ENCODE measurements around the gene SETD6.

Gene SETD6

DNA sequence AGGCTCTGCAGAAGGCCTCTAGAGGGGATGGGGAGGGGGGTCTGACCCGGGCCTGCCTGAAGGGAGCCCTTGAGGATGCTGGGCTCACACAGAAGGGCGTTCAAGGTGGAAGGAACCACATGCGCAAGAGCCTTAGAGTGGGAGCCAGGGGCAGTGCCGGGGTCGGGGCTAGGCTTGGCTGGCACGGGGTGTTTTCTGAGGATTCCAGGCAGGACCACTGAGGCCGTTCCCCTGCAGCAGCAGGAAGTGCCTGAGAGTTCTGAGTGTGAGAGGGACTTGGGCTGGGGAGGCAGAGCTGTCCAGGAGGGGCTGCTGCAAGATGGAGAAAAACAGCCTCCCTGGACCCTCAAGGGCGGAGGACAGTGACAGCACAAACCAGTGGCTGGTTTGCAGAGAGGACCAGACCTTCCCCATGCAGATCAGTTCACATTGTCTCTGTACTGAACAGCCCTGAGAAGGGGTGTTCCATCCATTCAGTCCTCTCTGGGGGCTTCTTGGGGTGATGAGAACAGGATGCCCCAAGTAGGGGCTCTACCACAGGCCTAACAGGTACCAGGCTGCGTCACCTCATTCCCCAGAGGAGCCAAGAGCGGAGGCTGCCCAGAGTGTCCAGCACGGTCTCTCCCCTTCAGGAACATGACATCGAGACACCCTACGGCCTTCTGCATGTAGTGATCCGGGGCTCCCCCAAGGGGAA lies 12.0 kb upstream of the SETD6 start:
- no peaks in the 10 kb centered on the region for H3K9me3 ChIP-seq (ENCODE audit: control insufficient read depth, low read depth, low read length)
- no peak overlapping the region for H3K4me3 ChIP-seq (ENCODE audit: low read length)
- no peak overlapping the region for H3K27ac ChIP-seq (ENCODE audit: low read length)
- H3K27me3 ChIP-seq (ENCODE audit: control insufficient read depth, insufficient read depth, low read length): peaks cover 23% of the 10 kb centered on the region
- H3K9ac ChIP-seq (ENCODE audit: low read length): no peak overlapping the region
- no peaks in the 10 kb centered on the region for H3K36me3 ChIP-seq (ENCODE audit: control insufficient read depth, low read depth, low read length)
- H3K4me1 ChIP-seq (ENCODE audit: control insufficient read depth, low read depth, low read length): peaks cover 3% of the 10 kb centered on the region

- Histone ChIP-seq H3K9me3 (ENCODE audit: control insufficient read depth, low read depth, low read length) (no peaks in the 10 kb centered on the region), H3K9ac (ENCODE audit: low read length) (no peak overlapping the region), H3K4me1 (ENCODE audit: control insufficient read depth, low read depth, low read length) (peaks cover 3% of the 10 kb centered on the region), H3K36me3 (ENCODE audit: control insufficient read depth, low read depth, low read length) (no peaks in the 10 kb centered on the region), H3K4me3 (ENCODE audit: low read length) (no peak overlapping the region), H3K27ac (ENCODE audit: low read length) (no peak overlapping the region), H3K27me3 (ENCODE audit: control insufficient read depth, insufficient read depth, low read length) (peaks cover 19% of the 10 kb centered on the region)
Observed at GRCh38 chr16:58503863-58504688, 11.2 kb upstream of the SETD6 start.

DNA sequence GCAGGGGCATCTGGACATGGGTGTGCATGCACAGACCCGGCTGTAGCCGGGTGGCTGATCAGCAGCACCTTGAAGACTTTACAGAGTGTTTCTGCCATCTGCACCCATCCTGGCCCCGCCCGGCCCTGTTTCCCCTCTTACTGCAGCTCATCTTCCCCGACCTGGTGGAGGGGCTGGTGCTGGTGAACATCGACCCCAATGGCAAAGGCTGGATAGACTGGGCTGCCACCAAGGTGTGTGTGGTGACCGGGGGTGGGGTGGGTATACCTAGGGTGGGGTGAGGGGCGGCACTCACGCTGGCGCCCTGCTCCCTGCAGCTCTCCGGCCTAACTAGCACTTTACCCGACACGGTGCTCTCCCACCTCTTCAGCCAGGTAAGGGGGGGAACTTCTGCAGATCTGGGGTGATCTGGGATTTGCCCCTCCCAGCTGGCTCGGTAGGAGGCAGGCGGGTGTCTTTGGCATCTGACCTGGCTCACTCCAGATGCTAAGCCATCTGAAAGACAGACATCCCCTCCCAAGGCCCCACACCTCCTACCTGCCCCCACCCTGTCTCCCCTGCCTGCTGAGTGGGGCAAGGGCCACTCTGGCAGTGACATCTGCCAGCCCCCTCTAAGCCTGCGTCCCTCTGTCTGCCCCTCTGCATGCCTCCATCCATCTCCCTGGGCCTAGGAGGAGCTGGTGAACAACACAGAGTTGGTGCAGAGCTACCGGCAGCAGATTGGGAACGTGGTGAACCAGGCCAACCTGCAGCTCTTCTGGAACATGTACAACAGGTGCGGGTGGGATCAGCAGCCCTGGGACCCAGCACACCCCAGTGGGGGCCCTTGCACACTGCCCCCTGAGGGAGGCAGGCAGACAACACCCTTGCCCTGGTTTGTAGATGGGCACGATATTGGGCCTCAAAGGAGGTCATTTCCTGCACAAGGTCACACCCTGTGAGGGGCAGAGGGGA lies 8.8 kb upstream of the SETD6 start:
- H3K9ac ChIP-seq (ENCODE audit: low read length): no peak overlapping the region
- no peaks in the 10 kb centered on the region for H3K4me1 ChIP-seq (ENCODE audit: control insufficient read depth, low read depth, low read length)
- H3K36me3 ChIP-seq (ENCODE audit: control insufficient read depth, low read depth, low read length): no peaks in the 10 kb centered on the region
- H3K9me3 ChIP-seq (ENCODE audit: control insufficient read depth, low read depth, low read length): no peaks in the 10 kb centered on the region
- H3K27me3 ChIP-seq (ENCODE audit: control insufficient read depth, insufficient read depth, low read length): peaks cover 16% of the 10 kb centered on the region
- no peak overlapping the region for H3K27ac ChIP-seq (ENCODE audit: low read length)
- no peak overlapping the region for H3K4me3 ChIP-seq (ENCODE audit: low read length)

GRCh38 chr16:58507195-58507962 lies 7.9 kb upstream of the SETD6 start:
- Histone ChIP-seq H3K4me1 (ENCODE audit: control insufficient read depth, low read depth, low read length) (no peaks in the 10 kb centered on the region), H3K9ac (ENCODE audit: low read length) (no peak overlapping the region), H3K4me3 (ENCODE audit: low read length) (no peak overlapping the region), H3K27me3 (ENCODE audit: control insufficient read depth, insufficient read depth, low read length) (peaks cover 12% of the 10 kb centered on the region), H3K27ac (ENCODE audit: low read length) (no peak overlapping the region), H3K9me3 (ENCODE audit: control insufficient read depth, low read depth, low read length) (no peaks in the 10 kb centered on the region), H3K36me3 (ENCODE audit: control insufficient read depth, low read depth, low read length) (no peaks in the 10 kb centered on the region)

DNA sequence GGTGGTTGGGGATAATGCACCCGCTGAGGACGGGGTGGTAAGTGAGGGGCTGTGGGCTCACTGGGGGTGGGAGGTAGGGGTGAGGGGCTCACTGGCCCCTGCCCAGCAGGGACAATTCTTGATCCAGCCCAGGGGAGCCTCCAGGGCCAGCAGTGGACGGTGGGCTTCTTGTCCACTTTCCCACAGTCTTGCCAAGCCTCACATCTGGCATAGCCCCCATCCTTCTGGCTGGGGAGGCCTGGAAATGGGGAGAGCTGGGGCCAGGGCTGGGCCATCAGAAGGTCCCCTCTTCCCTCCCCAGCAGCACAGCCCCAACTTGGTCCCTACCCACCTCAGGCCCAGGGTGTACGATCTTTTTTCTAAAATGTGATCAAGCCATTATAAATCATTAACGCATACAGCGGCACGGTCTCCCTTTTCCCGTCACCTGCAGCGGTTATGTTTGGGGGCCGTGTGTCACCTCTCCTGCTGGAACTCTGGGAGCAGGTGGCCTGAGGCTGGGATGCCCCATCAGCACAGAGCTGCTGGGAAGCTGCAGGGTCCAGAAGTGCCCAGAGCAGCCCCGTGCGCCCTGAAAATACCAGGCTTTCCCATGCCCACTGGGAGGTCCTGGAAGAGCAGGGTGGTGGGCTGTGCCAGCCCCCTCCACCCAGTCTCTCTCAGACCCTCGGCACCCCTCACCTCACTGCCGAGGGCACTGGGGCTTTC lies 7.2 kb upstream of the SETD6 start:
- Histone ChIP-seq H3K4me1 (ENCODE audit: control insufficient read depth, low read depth, low read length) (no peaks in the 10 kb centered on the region), H3K9ac (ENCODE audit: low read length) (no peak overlapping the region), H3K4me3 (ENCODE audit: low read length) (no peak overlapping the region), H3K27ac (ENCODE audit: low read length) (no peak overlapping the region), H3K36me3 (ENCODE audit: control insufficient read depth, low read depth, low read length) (no peaks in the 10 kb centered on the region), H3K27me3 (ENCODE audit: control insufficient read depth, insufficient read depth, low read length) (peaks cover 4% of the 10 kb centered on the region), H3K9me3 (ENCODE audit: control insufficient read depth, low read depth, low read length) (no peaks in the 10 kb centered on the region)

DNA sequence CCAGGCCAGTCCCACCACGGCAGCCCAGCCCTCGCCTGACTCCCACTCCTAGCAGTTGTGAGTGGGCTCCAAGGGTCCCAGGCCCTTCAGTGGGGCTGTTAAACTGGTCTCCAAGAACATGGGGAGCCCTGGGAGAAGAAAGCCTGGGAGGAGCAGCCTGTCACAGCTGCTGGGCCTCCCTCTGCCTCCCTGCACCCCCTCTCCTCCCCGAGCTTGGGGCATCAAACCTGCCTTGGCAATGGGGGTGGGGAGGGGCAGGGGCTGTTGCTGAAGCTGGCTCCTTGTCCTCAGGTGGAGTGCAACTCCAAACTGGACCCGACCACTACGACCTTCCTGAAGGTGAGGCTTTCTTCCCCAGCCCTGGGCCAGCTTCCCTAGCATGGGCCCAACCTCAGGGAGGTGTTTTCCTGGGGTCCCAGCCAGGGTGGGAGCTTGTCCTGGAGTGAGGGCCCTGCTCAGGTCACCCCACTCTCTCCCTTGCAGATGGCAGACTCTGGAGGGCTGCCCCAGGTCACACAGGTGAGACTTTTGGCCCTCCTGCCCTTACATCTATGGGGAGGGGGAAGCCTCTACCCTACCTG lies 6.6 kb upstream of the SETD6 start:
- Histone ChIP-seq H3K4me1 (ENCODE audit: control insufficient read depth, low read depth, low read length) (no peaks in the 10 kb centered on the region), H3K36me3 (ENCODE audit: control insufficient read depth, low read depth, low read length) (no peaks in the 10 kb centered on the region), H3K27ac (ENCODE audit: low read length) (no peak overlapping the region), H3K27me3 (ENCODE audit: control insufficient read depth, insufficient read depth, low read length) (no peaks in the 10 kb centered on the region), H3K9ac (ENCODE audit: low read length) (no peak overlapping the region), H3K9me3 (ENCODE audit: control insufficient read depth, low read depth, low read length) (no peaks in the 10 kb centered on the region), H3K4me3 (ENCODE audit: low read length) (no peak overlapping the region)

DNA sequence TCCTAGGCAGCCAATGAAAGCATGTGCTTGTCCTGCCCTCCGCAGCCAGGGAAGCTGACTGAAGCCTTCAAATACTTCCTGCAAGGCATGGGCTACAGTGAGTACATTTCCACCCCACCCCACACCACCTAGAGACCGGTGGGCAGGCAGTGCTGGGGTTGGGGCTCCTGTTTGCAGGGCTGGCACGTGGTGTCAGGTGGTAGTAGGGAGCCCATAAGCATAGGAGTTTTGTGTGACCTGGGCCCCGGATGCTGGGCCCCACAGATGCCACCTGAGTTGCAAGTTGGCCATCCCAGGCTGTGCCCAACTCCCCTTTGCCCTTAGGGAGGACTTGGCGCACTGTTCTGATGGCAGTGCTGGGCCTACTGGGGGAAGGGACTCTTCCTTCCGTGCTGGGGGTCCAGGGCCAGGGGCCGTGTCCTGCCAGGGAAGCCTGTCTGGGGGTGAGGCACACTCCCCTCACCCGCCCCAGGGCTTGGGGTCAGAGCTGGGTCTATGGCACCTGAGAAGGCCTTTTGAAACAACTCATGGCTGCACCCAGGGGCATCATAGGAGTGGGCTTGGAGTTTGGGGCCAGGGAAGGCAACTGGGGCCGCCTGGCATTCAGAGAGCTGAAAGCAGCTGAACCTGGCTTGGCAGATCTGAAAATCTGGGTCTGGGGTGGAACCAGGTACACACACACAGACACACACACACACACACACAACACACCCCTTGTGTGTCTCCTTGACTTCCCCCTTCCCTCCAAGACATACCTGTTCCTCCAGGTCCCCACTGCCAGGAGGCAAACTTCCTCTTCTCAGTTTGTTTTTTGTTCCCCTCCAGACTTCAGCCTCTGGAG lies 5.8 kb upstream of the SETD6 start:
- Histone ChIP-seq H3K9me3 (ENCODE audit: control insufficient read depth, low read depth, low read length) (no peaks in the 10 kb centered on the region), H3K4me1 (ENCODE audit: control insufficient read depth, low read depth, low read length) (no peaks in the 10 kb centered on the region)

DNA sequence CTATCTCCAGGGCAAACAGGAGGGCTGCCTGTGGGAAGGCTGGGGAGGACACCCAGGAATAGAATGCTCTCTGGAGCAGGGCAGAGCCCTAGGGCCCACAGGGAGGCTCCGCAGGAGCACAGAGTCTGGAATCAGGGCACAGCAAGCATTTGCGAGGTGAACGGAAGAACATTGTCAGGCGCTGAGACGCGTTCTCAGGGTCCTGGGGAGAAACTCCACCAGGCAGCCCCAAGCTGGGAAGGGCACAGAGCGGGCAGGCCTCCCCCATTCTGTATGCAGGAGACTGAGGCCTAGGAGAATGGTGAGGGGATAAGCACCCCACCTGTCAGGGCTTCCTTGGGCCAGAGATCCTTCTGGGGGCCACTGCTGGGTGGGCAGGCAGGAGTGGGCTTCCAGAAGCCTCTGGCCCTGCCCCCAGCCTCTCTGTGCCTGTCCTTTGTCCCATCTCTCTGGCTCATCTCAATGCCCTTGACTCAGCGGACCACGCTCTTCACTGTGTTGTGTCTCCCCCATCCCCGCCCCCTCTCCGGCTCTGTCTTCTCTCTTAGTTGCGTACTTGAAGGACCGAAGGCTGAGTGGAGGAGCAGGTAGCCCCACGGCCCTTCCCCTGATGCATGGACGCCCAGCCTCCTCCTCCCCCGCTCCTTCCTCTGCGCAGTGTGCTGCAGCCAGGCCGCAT lies 5.1 kb upstream of the SETD6 start:
- H3K9ac ChIP-seq (ENCODE audit: low read length): no peak overlapping the region

More for the DNA sequence above, 5.8 kb upstream of the SETD6 start:
- Histone ChIP-seq H3K4me3 (ENCODE audit: low read length) (no peak overlapping the region), H3K27me3 (ENCODE audit: control insufficient read depth, insufficient read depth, low read length) (no peaks in the 10 kb centered on the region), H3K27ac (ENCODE audit: low read length) (no peak overlapping the region), H3K36me3 (ENCODE audit: control insufficient read depth, low read depth, low read length) (no peaks in the 10 kb centered on the region), H3K9ac (ENCODE audit: low read length) (no peak overlapping the region)

DNA sequence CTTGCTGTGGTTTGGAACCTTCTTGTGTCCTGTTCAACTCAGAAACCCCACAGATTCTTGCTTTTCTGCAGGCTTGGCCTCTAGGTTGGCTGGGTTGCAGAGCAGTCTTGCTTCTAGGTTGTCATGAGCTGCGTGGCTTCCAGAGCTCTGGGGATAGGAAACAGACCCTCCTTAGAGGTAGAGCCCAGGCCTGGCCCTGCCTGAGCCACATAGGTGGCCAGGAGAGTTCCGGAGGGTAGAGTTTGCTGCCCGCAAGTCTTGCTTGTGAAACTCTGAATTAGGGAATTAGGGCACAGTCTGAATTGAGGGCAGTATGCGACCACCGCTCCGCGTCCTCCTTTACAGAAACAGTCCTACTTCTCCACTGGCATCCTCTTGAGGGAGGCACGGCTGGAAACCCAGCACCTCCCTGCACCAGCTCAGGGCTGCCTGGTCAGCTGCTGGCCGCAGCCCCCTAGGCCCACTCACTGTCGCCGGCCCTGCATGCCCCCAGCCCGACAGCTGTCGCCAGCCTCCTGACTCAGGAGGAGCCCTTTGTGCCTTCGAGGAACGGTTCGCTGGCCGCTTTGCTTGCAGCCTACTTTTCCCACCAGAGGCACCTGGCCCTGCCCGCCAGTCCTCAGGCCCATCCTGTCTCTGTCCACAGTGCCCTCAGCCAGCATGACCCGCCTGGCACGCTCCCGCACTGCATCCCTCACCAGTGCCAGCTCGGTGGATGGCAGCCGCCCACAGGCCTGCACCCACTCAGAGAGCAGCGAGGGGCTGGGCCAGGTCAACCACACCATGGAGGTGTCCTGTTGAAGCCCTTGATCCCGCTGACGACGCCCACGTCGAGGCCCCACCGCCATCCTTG lies 4.3 kb upstream of the SETD6 start:
- Histone ChIP-seq H3K4me3 (ENCODE audit: low read length) (no peak overlapping the region), H3K27ac (ENCODE audit: low read length) (no peak overlapping the region), H3K4me1 (ENCODE audit: control insufficient read depth, low read depth, low read length) (no peaks in the 10 kb centered on the region), H3K9ac (ENCODE audit: low read length) (no peak overlapping the region), H3K9me3 (ENCODE audit: control insufficient read depth, low read depth, low read length) (no peaks in the 10 kb centered on the region), H3K27me3 (ENCODE audit: control insufficient read depth, insufficient read depth, low read length) (no peaks in the 10 kb centered on the region), H3K36me3 (ENCODE audit: control insufficient read depth, low read depth, low read length) (no peaks in the 10 kb centered on the region)

More for the DNA sequence above, 5.1 kb upstream of the SETD6 start:
- no peak overlapping the region for H3K27ac ChIP-seq (ENCODE audit: low read length)
- no peaks in the 10 kb centered on the region for H3K4me1 ChIP-seq (ENCODE audit: control insufficient read depth, low read depth, low read length)
- H3K27me3 ChIP-seq (ENCODE audit: control insufficient read depth, insufficient read depth, low read length): no peaks in the 10 kb centered on the region
- H3K4me3 ChIP-seq (ENCODE audit: low read length): no peak overlapping the region
- no peaks in the 10 kb centered on the region for H3K9me3 ChIP-seq (ENCODE audit: control insufficient read depth, low read depth, low read length)
- H3K36me3 ChIP-seq (ENCODE audit: control insufficient read depth, low read depth, low read length): no peaks in the 10 kb centered on the region
